GM18519 (cell line): Measurements from ENCODE around the gene CREBBP.

Source experiments
- ATAC-seq: cut with Tn5 transposase; IDR thresholded peaks from one replicate; pipeline ENCODE4 v1.9.1; 2021; ENCODE audit warnings: mild to moderate bottlenecking, moderate library complexity; ENCODE audit not compliant: unreplicated experiment, low FRiP score

CREBBP gene

GRCh38 chr16:3881499-3881990 is 1.0 kb upstream of the CREBBP start:
- no peak for ATAC-seq

- ATAC-seq = no peak
Measured at GRCh38 chr16:3879887-3880564, 487 bp downstream of the CREBBP start.

- ATAC-seq = no peak
Measured at GRCh38 chr16:3879258-3879886, 1.1 kb downstream of the CREBBP start.

- no peak for ATAC-seq
Measured at GRCh38 chr16:3878610-3879009, 1.9 kb downstream of the CREBBP start.

GRCh38 chr16:3876695-3877094 is 3.8 kb downstream of the CREBBP start:
- ATAC-seq = no peak

- ATAC-seq = no peak
Measured at GRCh38 chr16:3876160-3876559, 4.4 kb downstream of the CREBBP start.

GRCh38 chr16:3874794-3875692 is 5.5 kb downstream of the CREBBP start:
- no peak for ATAC-seq

GRCh38 chr16:3874242-3874641 is 6.3 kb downstream of the CREBBP start:
- no peak for ATAC-seq

- no peak for ATAC-seq
Measured at GRCh38 chr16:3873482-3874173, 6.9 kb downstream of the CREBBP start.

- no peak for ATAC-seq
Measured at GRCh38 chr16:3872216-3872895, 8.2 kb downstream of the CREBBP start.

GRCh38 chr16:3868967-3869366 is 11.5 kb downstream of the CREBBP start:
- no peak for ATAC-seq

- ATAC-seq = no peak
Measured at GRCh38 chr16:3868556-3868955, 12.0 kb downstream of the CREBBP start.

GRCh38 chr16:3866703-3867431 is 13.6 kb downstream of the CREBBP start:
- no peak for ATAC-seq

GRCh38 chr16:3865241-3865640 is 15.3 kb downstream of the CREBBP start:
- no peak for ATAC-seq

- ATAC-seq = no peak
Measured at GRCh38 chr16:3864562-3864961, 16.0 kb downstream of the CREBBP start.

- ATAC-seq = no peak
Measured at GRCh38 chr16:3863587-3863986, 16.9 kb downstream of the CREBBP start.

- no peak for ATAC-seq
Measured at GRCh38 chr16:3861808-3862451, 18.6 kb downstream of the CREBBP start.

GRCh38 chr16:3859889-3860288 is 20.6 kb downstream of the CREBBP start:
- no peak for ATAC-seq

GRCh38 chr16:3858801-3859200 is 21.7 kb downstream of the CREBBP start:
- no peak for ATAC-seq
